AG04450 (cell line): Measurements from ENCODE around the gene VENTX. TPM values are rescaled to one million over a fixed set of nuclear protein-coding genes. Genes with fewer than 3 reads are reported as not detected.

ENCODE experiments used
- CTCF ChIA-PET: fragments of 300-600, 350-600 bp; formaldehyde crosslinking; extraction: SDS; loops from one replicate; lab custom pipeline; 2022; ENCODE audit warnings: antibody characterized with exemption, inconsistent platforms; lab: Charles Lee
- POLR2A ChIA-PET: fragments of 350-600 bp; formaldehyde crosslinking; extraction: SDS; loops from one replicate; lab custom pipeline; 2021; ENCODE audit warnings: antibody characterized with exemption, inconsistent platforms; lab: Yijun Ruan, JAX
- DNase-seq: peaks from one replicate; pipeline ENCODE4 v3.0.0-alpha.2; 2011; ENCODE audit warnings: low read depth, low spot score
- H3K27ac ChIP-seq: one replicate; pipeline ENCODE4 v1.5.1; 2012; ENCODE audit warnings: low read depth, low read length, control low read depth
- H3K27me3 ChIP-seq: one replicate; pipeline ENCODE4 v1.6.0; 2012; ENCODE audit warnings: low read length; ENCODE audit not compliant: control insufficient read depth, insufficient read depth
- H3K4me3 ChIP-seq: 2 replicates; pipeline ENCODE4 v1.5.1; 2011; ENCODE audit warnings: mild to moderate bottlenecking, low read depth, low read length, control low read depth
- H3K9me3 ChIP-seq: 2 replicates; pipeline ENCODE4 v1.5.1; 2012; ENCODE audit warnings: low read length; ENCODE audit not compliant: control insufficient read depth, insufficient read depth
- polyA plus RNA-seq: library from polyadenylated mRNA; depleted of rRNA; stranded (reverse); fragments of >200 nt; gene quantifications from 2 replicates; pipeline ENCODE4 v1.2.3, GENCODE V29; 2011
- TF ChIP-seq, protein P1 (sequence below): IDR thresholded peaks from 2 replicates; pipeline ENCODE4 v1.5.1; 2011; ENCODE audit warnings: low read depth, low read length, control low read depth, inconsistent platforms

The VENTX gene
- polyA plus RNA-seq, 1 experiment: not detected

DNA sequence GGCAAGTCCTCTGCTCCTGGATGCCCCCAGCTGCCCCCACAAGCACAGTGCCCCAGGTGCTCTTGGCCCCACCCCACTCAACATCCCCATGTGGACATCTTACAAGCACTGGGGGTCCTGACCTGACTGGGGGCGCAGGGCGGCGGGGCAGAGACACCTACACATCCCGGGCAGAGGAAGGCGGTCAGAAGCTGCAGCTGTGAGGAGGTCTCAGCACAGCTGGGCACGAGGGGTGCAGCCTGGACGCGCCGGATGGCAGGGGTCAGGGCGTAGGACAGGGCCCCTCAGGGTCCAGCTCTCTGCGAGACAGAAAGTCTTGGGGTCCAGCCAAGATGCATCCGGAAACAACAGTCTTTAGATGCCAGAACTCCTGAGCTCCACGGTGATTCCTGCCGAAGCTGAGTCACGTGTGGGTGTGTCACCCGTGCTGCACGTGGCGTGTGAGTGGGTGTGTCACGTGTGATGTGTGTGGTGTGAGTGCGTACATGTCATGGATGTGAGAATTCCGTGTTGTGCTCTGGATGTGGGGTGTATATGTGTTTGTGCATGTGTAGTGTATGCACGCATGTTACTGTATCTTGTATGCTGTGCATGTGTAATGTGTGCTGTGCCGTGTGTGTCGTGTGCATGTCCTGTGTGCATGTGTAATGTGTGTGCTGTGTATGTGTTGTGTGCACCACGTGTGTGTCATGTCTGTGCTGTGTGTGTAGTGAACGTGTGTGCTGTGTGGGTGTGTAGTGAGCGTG lies 5.1 kb downstream of the VENTX start:
- no peak overlapping the region for H3K4me3 ChIP-seq
- ChIA-PET CTCF (no interaction called here), POLR2A (no interaction called here)
- TF ChIP-seq, protein P1, sequence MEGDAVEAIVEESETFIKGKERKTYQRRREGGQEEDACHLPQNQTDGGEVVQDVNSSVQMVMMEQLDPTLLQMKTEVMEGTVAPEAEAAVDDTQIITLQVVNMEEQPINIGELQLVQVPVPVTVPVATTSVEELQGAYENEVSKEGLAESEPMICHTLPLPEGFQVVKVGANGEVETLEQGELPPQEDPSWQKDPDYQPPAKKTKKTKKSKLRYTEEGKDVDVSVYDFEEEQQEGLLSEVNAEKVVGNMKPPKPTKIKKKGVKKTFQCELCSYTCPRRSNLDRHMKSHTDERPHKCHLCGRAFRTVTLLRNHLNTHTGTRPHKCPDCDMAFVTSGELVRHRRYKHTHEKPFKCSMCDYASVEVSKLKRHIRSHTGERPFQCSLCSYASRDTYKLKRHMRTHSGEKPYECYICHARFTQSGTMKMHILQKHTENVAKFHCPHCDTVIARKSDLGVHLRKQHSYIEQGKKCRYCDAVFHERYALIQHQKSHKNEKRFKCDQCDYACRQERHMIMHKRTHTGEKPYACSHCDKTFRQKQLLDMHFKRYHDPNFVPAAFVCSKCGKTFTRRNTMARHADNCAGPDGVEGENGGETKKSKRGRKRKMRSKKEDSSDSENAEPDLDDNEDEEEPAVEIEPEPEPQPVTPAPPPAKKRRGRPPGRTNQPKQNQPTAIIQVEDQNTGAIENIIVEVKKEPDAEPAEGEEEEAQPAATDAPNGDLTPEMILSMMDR: no peak
- DNase-seq: no peak
- H3K27me3 ChIP-seq: peaks cover 33% of the 10 kb centered on the region
- H3K9me3 ChIP-seq: no peaks in the 10 kb centered on the region; the same call in 1 of the 2 replicates
- no peak overlapping the region for H3K27ac ChIP-seq

DNA sequence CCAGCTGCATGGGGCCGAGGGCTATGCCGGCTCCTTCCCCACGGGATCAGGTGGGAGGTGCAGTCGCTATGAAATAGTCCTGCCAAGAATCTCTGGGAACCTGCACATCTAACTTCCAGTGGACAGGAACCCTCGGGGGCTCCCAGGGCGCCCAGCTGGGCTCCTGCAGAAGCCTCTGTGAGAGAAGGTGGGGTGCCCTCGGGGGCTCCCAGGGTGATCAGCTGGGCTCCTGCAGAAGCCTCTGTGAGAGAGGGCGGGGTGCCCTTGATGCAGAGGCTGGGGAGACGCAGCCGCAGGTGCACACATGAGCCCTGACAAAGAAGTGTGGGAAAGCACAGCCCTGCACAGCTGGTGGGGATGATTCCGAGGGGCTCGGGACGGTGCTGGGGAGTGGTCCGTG lies 5.9 kb downstream of the VENTX start:
- TF ChIP-seq, protein P1: no peak
- Histone ChIP-seq H3K9me3 (no peaks in the 10 kb centered on the region; the same call in 1 of the 2 replicates), H3K27ac (no peak overlapping the region), H3K27me3 (peaks cover 26% of the 10 kb centered on the region), H3K4me3 (no peak overlapping the region)
- DNase-seq: no peak
- POLR2A ChIA-PET: no interaction called here
- CTCF ChIA-PET: no interaction called here

DNA sequence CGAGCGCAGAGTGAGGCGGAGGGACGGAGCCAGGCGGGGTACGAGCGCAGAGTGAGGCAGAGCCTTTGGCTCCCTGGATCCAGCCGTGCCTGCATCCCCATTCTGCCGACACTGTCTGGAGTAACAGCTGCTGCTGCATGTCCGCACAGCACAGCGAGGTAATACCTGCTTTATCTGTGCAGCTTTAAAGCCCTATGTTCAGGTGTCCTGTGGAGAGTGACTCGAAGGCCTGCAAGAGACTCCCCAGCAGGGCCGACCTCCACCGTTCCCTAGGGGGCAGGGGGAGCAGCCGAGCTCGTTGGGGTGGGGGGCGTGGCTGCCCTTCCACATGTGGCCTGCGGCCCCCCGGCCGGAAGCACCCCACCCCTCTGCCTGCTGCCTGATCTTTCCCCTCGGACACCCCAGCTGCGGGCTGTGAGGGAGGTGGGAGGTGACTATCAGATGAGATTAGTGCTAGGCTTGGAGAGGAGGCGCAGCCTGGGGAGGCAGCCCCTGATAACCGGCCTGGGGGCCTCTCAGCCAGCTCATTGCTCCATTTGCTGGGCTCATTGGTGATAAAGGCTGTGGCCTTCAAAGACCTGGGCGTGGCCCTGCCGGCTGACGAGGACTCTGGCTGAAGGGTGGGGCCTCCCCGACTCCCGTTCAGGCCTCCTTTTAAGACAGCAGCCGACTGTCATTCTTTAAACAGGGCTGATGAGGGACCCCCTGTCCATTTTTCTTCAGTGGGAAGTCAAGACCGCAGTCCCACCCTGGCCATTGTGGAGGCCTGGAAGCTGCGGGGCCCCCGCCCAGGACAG lies 8.0 kb downstream of the VENTX start:
- no peak for DNase-seq
- Histone ChIP-seq H3K4me3 (no peak overlapping the region), H3K27me3 (peaks cover 17% of the 10 kb centered on the region), H3K27ac (no peak overlapping the region), H3K9me3 (no peaks in the 10 kb centered on the region; the same call in 1 of the 2 replicates)
- TF ChIP-seq, protein P1: no peak
- ChIA-PET CTCF (no interaction called here), POLR2A (no interaction called here)

DNA sequence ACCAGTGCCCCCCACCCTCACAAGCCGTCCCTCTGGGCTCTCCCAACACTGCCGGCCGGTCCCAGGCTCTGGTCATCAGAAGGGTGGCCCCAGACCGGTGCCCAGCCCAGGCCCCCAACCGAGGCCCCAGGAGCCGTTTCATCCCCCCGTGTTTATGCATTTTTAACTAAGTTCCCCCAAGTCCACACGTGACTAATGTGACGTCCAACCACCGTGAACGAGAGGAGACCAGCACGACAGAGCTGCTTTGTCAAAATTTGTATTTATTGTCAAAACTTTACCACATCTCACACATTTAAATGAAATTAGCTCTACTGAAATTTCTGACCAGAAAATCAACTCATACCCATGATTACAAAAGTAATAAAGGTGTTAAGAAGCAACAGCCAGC lies 8.6 kb downstream of the VENTX start:
- Histone ChIP-seq H3K27me3 (peaks cover 15% of the 10 kb centered on the region), H3K27ac (no peak overlapping the region), H3K9me3 (no peaks in the 10 kb centered on the region; the same call in 1 of the 2 replicates), H3K4me3 (no peak overlapping the region)
- ChIA-PET CTCF (interaction anchor here (1.4 kb wide), 1 partner anchor 61 kb away, joined by 4 read pairs; no protein-coding TSS in a partner anchor), POLR2A (no interaction called here)
- TF ChIP-seq, protein P1: no peak
- no peak for DNase-seq
